Activated T-helper 1 cell treated with anti-CD3 and anti-CD28 coated beads, Interleukin-12 subunit alpha, Interleukin-12 subunit beta, Interleukin-2, Interleukin-4 antibody, amounts not matched to agents 30 ng/mL and 10 ng/mL and 1 ng/mL, durations not matched to agents 14 hours and 24 hours and 36 hours (primary cell): ENCODE data around the gene CCDC116. TPM values are rescaled to one million over a fixed set of nuclear protein-coding genes. Genes with fewer than 3 reads are reported as not detected.

Source experiments
- DNase-seq: peaks from one replicate; pipeline ENCODE4 v3.0.0; 2021; ENCODE audit warnings: low spot score
- H3K27ac Mint-ChIP-seq: one replicate; pipeline ENCODE4 v1.8.0; 2021; ENCODE audit warnings: mild to moderate bottlenecking, mixed read lengths
- H3K27me3 Mint-ChIP-seq: one replicate; pipeline ENCODE4 v1.8.0; 2022; ENCODE audit warnings: mild to moderate bottlenecking, moderate library complexity, mixed read lengths; ENCODE audit not compliant: insufficient read depth
- H3K36me3 Mint-ChIP-seq: one replicate; pipeline ENCODE4 v1.8.0; 2021; ENCODE audit warnings: low read depth, mixed read lengths
- H3K4me1 Mint-ChIP-seq: one replicate; pipeline ENCODE4 v1.8.0; 2021; ENCODE audit warnings: low read depth, mixed read lengths
- H3K4me3 Mint-ChIP-seq: one replicate; pipeline ENCODE4 v1.8.0; 2021; ENCODE audit warnings: mild to moderate bottlenecking, moderate library complexity, mixed read lengths
- H3K9me3 Mint-ChIP-seq: one replicate; pipeline ENCODE4 v1.8.0; 2021; ENCODE audit warnings: mixed read lengths
- intact Hi-C: fragments of 100-400 bp; cut with micrococcal nuclease; formaldehyde crosslinking; loops from one replicate; pipeline ENCODE4 v1.15.1; 2024
- total RNA-seq: library from RNA; stranded (reverse); gene quantifications from 2 replicates; pipeline ENCODE4 v1.2.3, GENCODE V29; 2022

The CCDC116 gene
- 0.54 and 0.73 TPM in 2 replicates for total RNA-seq

GRCh38 chr22:21632237-21632895 is at the start of gene CCDC116:
Gene CCDC116 (plus strand): TSS chr22:21632760. CDS start chr22:21633182, 422 bp downstream.
- Mint-ChIP-seq H3K4me1 (peaks cover 18% of the 10 kb centered on the region), H3K9me3 (no peaks in the 10 kb centered on the region), H3K27ac (peak within 1 kb of the TSS; percentile 26), H3K27me3 (no peaks in the 10 kb centered on the region), H3K4me3 (peak within 1 kb of the TSS; percentile 11), H3K36me3 (peaks cover 12% of the 10 kb centered on the region)
- DNase-seq, result peak; percentile 61
- intact Hi-C loops, result no loop called here

GRCh38 chr22:21582801-21583740 is 49.5 kb upstream of the CCDC116 start:
- no peak overlapping the region for H3K4me3 Mint-ChIP-seq
- H3K27me3 Mint-ChIP-seq, result no peaks in the 10 kb centered on the region
- H3K27ac Mint-ChIP-seq, result peak overlapping the region; percentile 38
- peaks cover 14% of the 10 kb centered on the region for H3K36me3 Mint-ChIP-seq
- H3K9me3 Mint-ChIP-seq, result no peaks in the 10 kb centered on the region
- H3K4me1 Mint-ChIP-seq, result peaks cover 26% of the 10 kb centered on the region
- intact Hi-C loops, result loop anchor here (10.0 kb wide), 1 partner anchor 182 kb away; no protein-coding TSS in a partner anchor
- DNase-seq, result no peak

- no peaks in the 10 kb centered on the region for H3K9me3 Mint-ChIP-seq
- no peak for DNase-seq
- intact Hi-C loops, result loop anchor here (10.0 kb wide), 1 partner anchor 179 kb away; no protein-coding TSS in a partner anchor
- peaks cover 38% of the 10 kb centered on the region for H3K4me1 Mint-ChIP-seq
- peak overlapping the region; percentile 21 for H3K27ac Mint-ChIP-seq
- no peak overlapping the region for H3K4me3 Mint-ChIP-seq
- peaks cover 15% of the 10 kb centered on the region for H3K36me3 Mint-ChIP-seq
- H3K27me3 Mint-ChIP-seq, result no peaks in the 10 kb centered on the region
Observed at GRCh38 chr22:21585389-21585788, 47.2 kb upstream of the CCDC116 start.

GRCh38 chr22:21587803-21588611 is 44.6 kb upstream of the CCDC116 start:
- intact Hi-C loops, result loop anchor here (1.0 to 10.0 kb wide), 3 partner anchors 17 to 177 kb away; partner anchors contain the start of gene YDJC
- Mint-ChIP-seq H3K27me3 (no peaks in the 10 kb centered on the region), H3K4me1 (peaks cover 47% of the 10 kb centered on the region), H3K36me3 (peaks cover 14% of the 10 kb centered on the region), H3K4me3 (peak overlapping the region; percentile 13), H3K9me3 (no peaks in the 10 kb centered on the region), H3K27ac (peak overlapping the region; percentile 85)
- peak; percentile 38 for DNase-seq

- Mint-ChIP-seq H3K36me3 (peaks cover 25% of the 10 kb centered on the region), H3K27ac (peak overlapping the region; percentile 18), H3K4me3 (no peak overlapping the region), H3K4me1 (peaks cover 55% of the 10 kb centered on the region), H3K9me3 (no peaks in the 10 kb centered on the region), H3K27me3 (no peaks in the 10 kb centered on the region)
- intact Hi-C loops, result loop anchor here (2.0 to 10.0 kb wide), 2 partner anchors 41 to 175 kb away; partner anchors contain the start of gene YDJC
- no peak for DNase-seq
Observed at GRCh38 chr22:21589396-21589795, 43.2 kb upstream of the CCDC116 start.

- intact Hi-C loops, result no loop called here
- peaks cover 35% of the 10 kb centered on the region for H3K36me3 Mint-ChIP-seq
Observed at GRCh38 chr22:21590809-21591641, 41.5 kb upstream of the CCDC116 start.

GRCh38 chr22:21591695-21592094 is 40.9 kb upstream of the CCDC116 start:
- H3K27me3 Mint-ChIP-seq, result no peaks in the 10 kb centered on the region
- peak overlapping the region; percentile 29 for H3K27ac Mint-ChIP-seq
- no peak overlapping the region for H3K4me3 Mint-ChIP-seq
- no peaks in the 10 kb centered on the region for H3K9me3 Mint-ChIP-seq
- peaks cover 38% of the 10 kb centered on the region for H3K36me3 Mint-ChIP-seq
- DNase-seq, result no peak
- intact Hi-C loops, result no loop called here
- H3K4me1 Mint-ChIP-seq, result peaks cover 50% of the 10 kb centered on the region

More at GRCh38 chr22:21590809-21591641, 41.5 kb upstream of the CCDC116 start:
- Mint-ChIP-seq H3K4me1 (peaks cover 50% of the 10 kb centered on the region), H3K4me3 (no peak overlapping the region), H3K27me3 (no peaks in the 10 kb centered on the region), H3K9me3 (no peaks in the 10 kb centered on the region), H3K27ac (peak overlapping the region; percentile 29)
- DNase-seq, result no peak

- H3K9me3 Mint-ChIP-seq, result no peaks in the 10 kb centered on the region
- intact Hi-C loops, result no loop called here
- no peak overlapping the region for H3K27ac Mint-ChIP-seq
- H3K27me3 Mint-ChIP-seq, result no peaks in the 10 kb centered on the region
- peaks cover 39% of the 10 kb centered on the region for H3K36me3 Mint-ChIP-seq
- no peak overlapping the region for H3K4me3 Mint-ChIP-seq
- no peak for DNase-seq
- H3K4me1 Mint-ChIP-seq, result peaks cover 48% of the 10 kb centered on the region
Observed at GRCh38 chr22:21592422-21592821, 40.1 kb upstream of the CCDC116 start.

GRCh38 chr22:21593406-21594232 is 38.9 kb upstream of the CCDC116 start:
- no peaks in the 10 kb centered on the region for H3K9me3 Mint-ChIP-seq
- peaks cover 38% of the 10 kb centered on the region for H3K4me1 Mint-ChIP-seq
- no peak for DNase-seq
- no peak overlapping the region for H3K4me3 Mint-ChIP-seq
- no peaks in the 10 kb centered on the region for H3K27me3 Mint-ChIP-seq
- intact Hi-C loops, result no loop called here
- peak overlapping the region; percentile 25 for H3K27ac Mint-ChIP-seq
- H3K36me3 Mint-ChIP-seq, result peaks cover 35% of the 10 kb centered on the region

GRCh38 chr22:21594865-21595452 is 37.6 kb upstream of the CCDC116 start:
- no peak overlapping the region for H3K27ac Mint-ChIP-seq
- intact Hi-C loops, result no loop called here
- no peak for DNase-seq
- peaks cover 38% of the 10 kb centered on the region for H3K36me3 Mint-ChIP-seq
- H3K27me3 Mint-ChIP-seq, result no peaks in the 10 kb centered on the region
- H3K4me3 Mint-ChIP-seq, result no peak overlapping the region
- peaks cover 44% of the 10 kb centered on the region for H3K4me1 Mint-ChIP-seq
- no peaks in the 10 kb centered on the region for H3K9me3 Mint-ChIP-seq
